Thyroid gland (tissue), 4 donors: Measurements from ENCODE around the gene C2orf92. TPM values are rescaled to one million over a fixed set of nuclear protein-coding genes. Genes with fewer than 3 reads are reported as not detected.

Experiments used
- DNase-seq, 2 donors: peaks; one replicate each; pipeline ENCODE4 v3.0.0-alpha.2; 2019
- H3K27ac ChIP-seq, 3 donors: fragments of 200-600 bp; sonication (generic); 1 replicate in 2 of 3; 2 replicates in 1 of 3; pipeline ENCODE4 v1.5.1; 2016 to 2019; ENCODE audit warnings: mild to moderate bottlenecking in 1 of 3, moderate library complexity in 1 of 3
- H3K27me3 ChIP-seq: fragments of 200-600 bp; sonication (generic); one replicate; pipeline ENCODE4 v1.5.1; 2019
- H3K36me3 ChIP-seq, 2 donors: fragments of 200-600 bp; sonication (generic); one replicate each; pipeline ENCODE4 v1.5.1; 2016 to 2019
- H3K4me1 ChIP-seq, 2 donors: fragments of 200-600 bp; sonication (generic); one replicate each; pipeline ENCODE4 v1.5.1; 2017 to 2019
- H3K4me3 ChIP-seq, 3 donors: fragments of 200-600 bp; sonication (generic); replicated peaks in 1 of 3; 1 replicate in 2 of 3; 2 replicates in 1 of 3; pipeline ENCODE4 v1.5.1; 2016; ENCODE audit warnings: mild to moderate bottlenecking in 1 of 3
- H3K9me3 ChIP-seq: fragments of 200-600 bp; sonication (generic); one replicate; pipeline ENCODE4 v1.5.1; 2017
- POLR2A ChIP-seq, 2 donors: fragments of 450-650 bp; IDR thresholded peaks; one replicate each; pipeline ENCODE4 v1.6.1; 2017; ENCODE audit warnings: antibody characterized with exemption in 2 of 2, mild to moderate bottlenecking in 2 of 2, moderate library complexity in 1 of 2
- WGBS, 2 donors: methylation state at CpG; one replicate each; pipeline ENCODE4 v1.1.5; 2017; 5-methylcytosine and 5-hydroxymethylcytosine counted together
- intact Hi-C: fragments of 100-400 bp; cut with DNase I; formaldehyde crosslinking; loops from one replicate; pipeline ENCODE4 v1.15.1; 2023
- total RNA-seq, 4 donors: library from RNA; depleted of rRNA; stranded (reverse); fragments of >200 nt; gene quantifications; one replicate each; pipeline ENCODE4 v1.2.3, GENCODE V29; 2016
- TF ChIP-seq, protein P1 (sequence below), 6 experiments: fragments of 200-600 bp in 3 of 6; fragments of 450-650 bp in 3 of 6; sonication (generic) in 3 of 6; IDR thresholded peaks; one replicate each; pipeline ENCODE4 v1.5.1; 2016 to 2019; ENCODE audit warnings: antibody characterized with exemption in 6 of 6, mild to moderate bottlenecking in 2 of 6, inconsistent platforms in 1 of 6, moderate library complexity in 1 of 6

C2orf92 gene
- total RNA-seq, 4 donors from 2014 or later: 9.8 to 36.5 (median 30.7) TPM

GRCh38 chr2:97695744-97696143 is 26.2 kb downstream of the C2orf92 start:
- no peak overlapping the region for H3K4me3 ChIP-seq
- intact Hi-C loops: loop anchor here (10.0 kb wide), 1 partner anchor 101 kb away; no protein-coding TSS in a partner anchor
- no peak for DNase-seq
- H3K36me3 ChIP-seq: no peaks in the 10 kb centered on the region
- no peaks in the 10 kb centered on the region for H3K9me3 ChIP-seq
- no peak overlapping the region for H3K27ac ChIP-seq
- TF ChIP-seq, protein P1, sequence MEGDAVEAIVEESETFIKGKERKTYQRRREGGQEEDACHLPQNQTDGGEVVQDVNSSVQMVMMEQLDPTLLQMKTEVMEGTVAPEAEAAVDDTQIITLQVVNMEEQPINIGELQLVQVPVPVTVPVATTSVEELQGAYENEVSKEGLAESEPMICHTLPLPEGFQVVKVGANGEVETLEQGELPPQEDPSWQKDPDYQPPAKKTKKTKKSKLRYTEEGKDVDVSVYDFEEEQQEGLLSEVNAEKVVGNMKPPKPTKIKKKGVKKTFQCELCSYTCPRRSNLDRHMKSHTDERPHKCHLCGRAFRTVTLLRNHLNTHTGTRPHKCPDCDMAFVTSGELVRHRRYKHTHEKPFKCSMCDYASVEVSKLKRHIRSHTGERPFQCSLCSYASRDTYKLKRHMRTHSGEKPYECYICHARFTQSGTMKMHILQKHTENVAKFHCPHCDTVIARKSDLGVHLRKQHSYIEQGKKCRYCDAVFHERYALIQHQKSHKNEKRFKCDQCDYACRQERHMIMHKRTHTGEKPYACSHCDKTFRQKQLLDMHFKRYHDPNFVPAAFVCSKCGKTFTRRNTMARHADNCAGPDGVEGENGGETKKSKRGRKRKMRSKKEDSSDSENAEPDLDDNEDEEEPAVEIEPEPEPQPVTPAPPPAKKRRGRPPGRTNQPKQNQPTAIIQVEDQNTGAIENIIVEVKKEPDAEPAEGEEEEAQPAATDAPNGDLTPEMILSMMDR (IDR thresholded peaks at IDR 0.05): no peak
- H3K4me1 ChIP-seq: no peaks in the 10 kb centered on the region
- H3K27me3 ChIP-seq: no peaks in the 10 kb centered on the region
- 89 to 94% methylated on average over 5 of the region's 5 CpGs for WGBS, 2 donors

DNA sequence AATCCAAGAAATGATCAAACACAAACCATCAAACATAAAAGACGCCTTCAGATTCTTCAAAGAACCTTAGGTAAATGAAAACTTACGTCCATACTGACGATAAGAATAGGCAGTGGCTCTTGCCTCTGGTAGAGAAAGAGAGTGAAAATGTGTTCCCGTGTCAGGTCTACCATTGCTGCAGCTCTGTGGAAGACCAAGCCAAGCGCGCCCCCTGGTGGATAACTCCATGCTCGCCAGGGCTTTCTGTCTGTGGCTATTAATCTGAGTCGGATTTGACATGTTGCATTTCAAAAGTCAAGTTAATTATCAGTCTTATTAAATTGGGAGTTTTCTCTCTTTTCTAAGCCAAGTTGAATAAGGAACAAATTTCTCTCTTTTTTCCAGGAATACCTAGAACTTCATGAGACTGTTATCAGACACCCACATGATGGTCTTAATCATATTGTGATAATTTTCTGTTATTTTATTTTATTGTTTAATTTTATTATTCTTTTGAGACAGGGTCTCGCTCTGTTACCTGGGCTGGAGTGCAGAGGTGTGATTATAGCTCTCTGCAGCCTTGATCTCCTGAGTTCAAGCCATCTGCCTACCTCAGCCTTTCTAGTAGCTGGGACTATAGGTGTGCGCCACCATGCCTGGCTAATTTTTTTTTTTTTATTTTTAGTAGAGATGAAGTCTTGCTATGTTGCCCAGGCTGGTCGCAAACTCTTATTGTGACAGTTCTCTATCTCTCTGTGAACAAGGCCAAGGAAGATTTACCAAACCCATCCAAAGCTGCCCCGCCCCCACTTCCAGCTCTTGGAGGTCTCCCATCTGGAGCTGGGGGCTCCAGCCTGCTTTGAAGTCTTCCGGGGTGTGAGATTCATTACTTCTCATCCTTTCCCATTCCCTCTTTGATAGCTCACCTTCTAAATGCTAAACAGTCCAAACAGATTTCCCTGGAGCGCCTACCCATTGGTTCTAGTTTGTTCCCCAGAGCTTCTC is 28.0 kb downstream of the C2orf92 start:
- WGBS, 2 donors: 29 to 31% methylated on average over 14 of the region's 14 CpGs

GRCh38 chr2:97698530-97698929 is 29.0 kb downstream of the C2orf92 start:
- 75 to 85% methylated on average over 4 of the region's 4 CpGs for WGBS, 2 donors
- no peaks in the 10 kb centered on the region for H3K27me3 ChIP-seq
- no peak overlapping the region for H3K4me3 ChIP-seq
- H3K4me1 ChIP-seq: no peaks in the 10 kb centered on the region
- H3K9me3 ChIP-seq: no peaks in the 10 kb centered on the region
- no peak for TF ChIP-seq POLR2A (IDR thresholded peaks at IDR 0.05)
- TF ChIP-seq, protein P1 (IDR thresholded peaks at IDR 0.05): no peak
- intact Hi-C loops: loop anchor here (10.0 kb wide), 1 partner anchor 104 kb away; no protein-coding TSS in a partner anchor
- H3K27ac ChIP-seq: no peak overlapping the region
- H3K36me3 ChIP-seq: no peaks in the 10 kb centered on the region
- DNase-seq: no peak

More for the DNA sequence above, 28.0 kb downstream of the C2orf92 start:
- H3K27ac ChIP-seq: peak overlapping the region in 1 of 3 donors; percentile 2
- intact Hi-C loops: loop anchor here (10.0 kb wide), 1 partner anchor 103 kb away; no protein-coding TSS in a partner anchor
- H3K4me3 ChIP-seq: no peak overlapping the region
- DNase-seq: peak; percentile 90 to 94
- no peaks in the 10 kb centered on the region for H3K4me1 ChIP-seq
- TF ChIP-seq POLR2A (IDR thresholded peaks at IDR 0.05): no peak
- TF ChIP-seq, protein P1 (IDR thresholded peaks at IDR 0.05): peak; percentile 87 to 99 (median 92)
- H3K27me3 ChIP-seq: no peaks in the 10 kb centered on the region
- no peaks in the 10 kb centered on the region for H3K9me3 ChIP-seq
- no peaks in the 10 kb centered on the region for H3K36me3 ChIP-seq

DNA sequence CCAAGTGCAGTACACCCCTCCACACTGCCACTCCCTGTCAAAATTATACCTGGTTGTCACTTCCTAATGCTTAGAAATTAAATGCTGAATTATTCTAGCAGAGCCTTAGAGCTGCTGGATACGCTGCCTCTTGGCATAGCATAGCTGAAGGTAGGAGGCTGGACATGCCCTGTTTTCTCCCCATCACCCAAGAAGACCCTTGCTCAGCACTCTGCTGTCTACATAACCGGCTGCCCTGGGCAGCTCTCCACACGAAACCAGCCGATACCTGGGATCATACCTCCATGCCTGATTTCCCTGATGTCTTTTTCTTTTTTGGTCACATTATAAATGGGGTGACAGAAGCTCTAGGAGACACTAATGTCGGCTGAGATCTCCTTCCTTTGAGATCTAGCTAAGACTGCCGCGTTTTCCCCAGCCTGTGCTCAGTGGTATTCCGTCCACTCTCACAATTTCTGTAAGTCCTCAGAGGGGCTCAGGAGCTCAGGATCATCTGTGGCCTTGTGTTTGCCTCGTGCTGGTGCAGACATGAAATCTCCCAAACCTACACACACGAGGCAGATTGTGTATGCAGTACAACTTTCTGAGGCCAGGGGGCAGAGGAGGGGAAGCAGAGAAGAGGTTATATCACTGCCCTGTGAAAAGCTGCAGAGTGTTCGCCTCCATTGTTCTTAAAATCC is 30.4 kb downstream of the C2orf92 start:
- peak; percentile 33 to 49 for DNase-seq
- intact Hi-C loops: loop anchor here (10.0 kb wide), 1 partner anchor 105 kb away; no protein-coding TSS in a partner anchor
- no peaks in the 10 kb centered on the region for H3K36me3 ChIP-seq
- H3K27me3 ChIP-seq: no peaks in the 10 kb centered on the region
- no peak overlapping the region for H3K27ac ChIP-seq
- no peaks in the 10 kb centered on the region for H3K9me3 ChIP-seq
- no peaks in the 10 kb centered on the region for H3K4me1 ChIP-seq
- TF ChIP-seq, protein P1 (IDR thresholded peaks at IDR 0.05): peak in 3 of 6 experiments; percentile 25 to 52 (median 36)
- TF ChIP-seq POLR2A (IDR thresholded peaks at IDR 0.05): no peak
- 62 to 67% methylated on average over 11 of the region's 11 CpGs for WGBS, 2 donors
- no peak overlapping the region for H3K4me3 ChIP-seq
